Suprapubic skin (tissue), 4 donors: ENCODE data around the gene COPS7A. TPM values are rescaled to one million over a fixed set of nuclear protein-coding genes. Genes with fewer than 3 reads are reported as not detected.
A peak's percentile ranks its signal among the peaks of the same experiment; 100 is the strongest.

Experiments used
- DNase-seq, 2 donors: peaks; one replicate each; pipeline ENCODE4 v3.0.0-alpha.2; 2019; ENCODE audit warnings: low spot score in 2 of 2
- H3K27ac ChIP-seq: fragments of 200-600 bp; sonication (generic); one replicate; pipeline ENCODE4 v1.5.1; 2019
- H3K27me3 ChIP-seq: fragments of 200-600 bp; sonication (generic); one replicate; pipeline ENCODE4 v1.5.1; 2019
- H3K36me3 ChIP-seq: fragments of 200-600 bp; sonication (generic); one replicate; pipeline ENCODE4 v1.5.1; 2019
- H3K4me1 ChIP-seq: fragments of 200-600 bp; sonication (generic); one replicate; pipeline ENCODE4 v1.5.1; 2019
- H3K4me3 ChIP-seq: fragments of 200-600 bp; sonication (generic); one replicate; pipeline ENCODE4 v1.5.1; 2019; ENCODE audit warnings: mild to moderate bottlenecking
- H3K9me3 ChIP-seq: fragments of 200-600 bp; sonication (generic); one replicate; pipeline ENCODE4 v1.5.1; 2019
- CTCF ChIP-seq, 2 donors: fragments of 200-600 bp in 1 of 2; fragments of 450-650 bp in 1 of 2; sonication (generic) in 1 of 2; IDR thresholded peaks; one replicate each; pipeline ENCODE4 v1.5.1; 2016 to 2019; ENCODE audit warnings: antibody characterized with exemption in 2 of 2, mild to moderate bottlenecking in 1 of 2, moderate library complexity in 1 of 2
- EP300 ChIP-seq: sonication (generic); formaldehyde crosslinking; IDR thresholded peaks from one replicate; pipeline ENCODE4 v1.6.1; 2017; ENCODE audit warnings: antibody characterized with exemption
- POLR2A ChIP-seq, 2 donors: fragments of 450-650 bp; IDR thresholded peaks; one replicate each; pipeline ENCODE4 v1.6.1; 2017; ENCODE audit warnings: antibody characterized with exemption in 2 of 2, mild to moderate bottlenecking in 2 of 2, moderate library complexity in 2 of 2
- POLR2AphosphoS5 ChIP-seq, 3 donors: sonication (generic); formaldehyde crosslinking; IDR thresholded peaks; one replicate each; pipeline ENCODE4 v1.6.1; 2017; ENCODE audit warnings: antibody characterized with exemption in 3 of 3
- WGBS: methylation state at CpG from one replicate; pipeline ENCODE4 v1.1.5; 2018; 5-methylcytosine and 5-hydroxymethylcytosine counted together
- total RNA-seq, 4 donors: library from RNA; depleted of rRNA; stranded (reverse); fragments of >200 nt; gene quantifications; one replicate each; pipeline ENCODE4 v1.1.0, GENCODE V29; 2016

The COPS7A gene
- total RNA-seq, 4 donors from 2014 or later, result 50.2 to 70.7 (median 66.6) TPM

- TF ChIP-seq CTCF (IDR thresholded peaks at IDR 0.05) (peak in 1 of 2 donors; percentile 29), POLR2A (IDR thresholded peaks at IDR 0.05) (peak; percentile 40 to 50), POLR2AphosphoS5 (IDR thresholded peaks at IDR 0.05) (peak in 2 of 3 donors; percentile 82 to 83), EP300 (no peak)
- DNase-seq, result peak; percentile 98 to 99
- H3K36me3 ChIP-seq, result no peaks in the 10 kb centered on the region
- no peaks in the 10 kb centered on the region for H3K9me3 ChIP-seq
- peak within 1 kb of the TSS; percentile 84 for H3K4me3 ChIP-seq
- 1% methylated on average over 69 of the region's 72 CpGs for WGBS
- H3K27me3 ChIP-seq, result no peaks in the 10 kb centered on the region
- peak within 1 kb of the TSS; percentile 95 for H3K27ac ChIP-seq
- H3K4me1 ChIP-seq, result peaks cover 34% of the 10 kb centered on the region
Measured at GRCh38 chr12:6688999-6689882, 34.6 kb upstream of the COPS7A start, which contains the start of gene ZNF384. TSS of gene ZNF384 (minus strand) at chr12:6689375. CDS start at chr12:6679520, 9,855 bp downstream.

GRCh38 chr12:6691473-6691872, 32.4 kb upstream of the COPS7A start:
- no peak for DNase-seq

GRCh38 chr12:6692888-6693287, 31.0 kb upstream of the COPS7A start:
- Histone ChIP-seq H3K27me3 (peaks cover 28% of the 10 kb centered on the region), H3K9me3 (no peaks in the 10 kb centered on the region), H3K36me3 (no peaks in the 10 kb centered on the region), H3K4me1 (peaks cover 20% of the 10 kb centered on the region), H3K4me3 (no peak overlapping the region), H3K27ac (no peak overlapping the region)
- DNase-seq, result no peak
- TF ChIP-seq POLR2AphosphoS5 (IDR thresholded peaks at IDR 0.05) (no peak), EP300 (no peak), POLR2A (IDR thresholded peaks at IDR 0.05) (no peak), CTCF (IDR thresholded peaks at IDR 0.05) (no peak)
- WGBS, result 69% methylated on average over 2 of the region's 2 CpGs

More at GRCh38 chr12:6691473-6691872, 32.4 kb upstream of the COPS7A start:
- Histone ChIP-seq H3K27ac (no peak overlapping the region), H3K36me3 (no peaks in the 10 kb centered on the region), H3K9me3 (no peaks in the 10 kb centered on the region), H3K4me1 (peaks cover 34% of the 10 kb centered on the region), H3K4me3 (no peak overlapping the region), H3K27me3 (peaks cover 15% of the 10 kb centered on the region)
- WGBS, result 57% methylated on average over 4 of the region's 4 CpGs
- TF ChIP-seq CTCF (IDR thresholded peaks at IDR 0.05) (no peak), EP300 (no peak), POLR2AphosphoS5 (IDR thresholded peaks at IDR 0.05) (no peak), POLR2A (IDR thresholded peaks at IDR 0.05) (no peak)

GRCh38 chr12:6693832-6694355, 30.0 kb upstream of the COPS7A start:
- no peak for TF ChIP-seq POLR2A (IDR thresholded peaks at IDR 0.05)
- TF ChIP-seq EP300, result no peak
- no peak for TF ChIP-seq POLR2AphosphoS5 (IDR thresholded peaks at IDR 0.05)
- TF ChIP-seq CTCF (IDR thresholded peaks at IDR 0.05), result no peak

GRCh38 chr12:6694701-6695100, 29.1 kb upstream of the COPS7A start:
- TF ChIP-seq POLR2AphosphoS5 (IDR thresholded peaks at IDR 0.05) (no peak), POLR2A (IDR thresholded peaks at IDR 0.05) (no peak), EP300 (no peak), CTCF (IDR thresholded peaks at IDR 0.05) (no peak)
- no peak overlapping the region for H3K4me3 ChIP-seq
- no peak for DNase-seq
- WGBS, result 83% methylated on average over 9 of the region's 9 CpGs
- no peaks in the 10 kb centered on the region for H3K9me3 ChIP-seq
- H3K36me3 ChIP-seq, result no peaks in the 10 kb centered on the region
- no peak overlapping the region for H3K27ac ChIP-seq
- peaks cover 14% of the 10 kb centered on the region for H3K4me1 ChIP-seq
- H3K27me3 ChIP-seq, result peaks cover 46% of the 10 kb centered on the region

More at GRCh38 chr12:6693832-6694355, 30.0 kb upstream of the COPS7A start:
- H3K4me3 ChIP-seq, result no peak overlapping the region
- peaks cover 38% of the 10 kb centered on the region for H3K27me3 ChIP-seq
- peaks cover 12% of the 10 kb centered on the region for H3K4me1 ChIP-seq
- no peaks in the 10 kb centered on the region for H3K9me3 ChIP-seq
- DNase-seq, result no peak
- no peaks in the 10 kb centered on the region for H3K36me3 ChIP-seq
- 74% methylated on average over 4 of the region's 4 CpGs for WGBS
- no peak overlapping the region for H3K27ac ChIP-seq
